SJSA1 (cell line): ENCODE measurements around the gene SPTBN1. TPM values are rescaled to one million over a fixed set of nuclear protein-coding genes. Genes with fewer than 3 reads are reported as not detected.
"Not testable (repeated sequence)": the region's sequence is repeated elsewhere in the genome, so short reads cannot be mapped to it uniquely, and the experiment has no call there.

Source experiments
- DNase-seq, 2 experiments: peaks; one replicate each; pipeline ENCODE4 v3.0.0-alpha.2; 2015 to 2020; ENCODE audit warnings: low spot score in 2 of 2, low read depth in 1 of 2
- H3K27ac ChIP-seq: fragments of 250-450 bp; sonication (Bioruptor Pico); 2 replicates; pipeline ENCODE4 v1.5.1; 2020; ENCODE audit warnings: mild to moderate bottlenecking, moderate library complexity
- H3K27me3 ChIP-seq: fragments of 250-450 bp; sonication (Bioruptor Pico); replicated peaks from 2 replicates; pipeline ENCODE4 v1.5.1; 2020; ENCODE audit warnings: mild to moderate bottlenecking, moderate library complexity
- H3K36me3 ChIP-seq: fragments of 250-450 bp; sonication (Bioruptor Pico); 2 replicates; pipeline ENCODE4 v1.5.1; 2020; ENCODE audit warnings: mild to moderate bottlenecking
- H3K4me1 ChIP-seq: fragments of 250-450 bp; sonication (Bioruptor Pico); replicated peaks from 2 replicates; pipeline ENCODE4 v1.6.1; 2021; ENCODE audit warnings: mild to moderate bottlenecking
- H3K4me3 ChIP-seq: fragments of 250-450 bp; sonication (Bioruptor Pico); 2 replicates; pipeline ENCODE4 v1.5.1; 2020; ENCODE audit warnings: mild to moderate bottlenecking
- H3K9me3 ChIP-seq: fragments of 250-450 bp; sonication (Bioruptor Pico); replicated peaks from 2 replicates; pipeline ENCODE4 v1.5.1; 2020; ENCODE audit warnings: mild to moderate bottlenecking
- total RNA-seq: library from RNA; depleted of rRNA; stranded (reverse); fragments of >200 nt; shearing (Covaris generic); gene quantifications from 2 replicates; pipeline ENCODE4 v1.2.3, GENCODE V29; 2014

SPTBN1 gene
- total RNA-seq, 1 experiment from 2014 or later, result 180 TPM

- DNase-seq, H3K27me3 ChIP-seq, H3K9me3 ChIP-seq, H3K4me3 ChIP-seq, H3K36me3 ChIP-seq, H3K27ac ChIP-seq: not testable (repeated sequence)
- peaks cover 29% of the 10 kb centered on the region for H3K4me1 ChIP-seq
Observed at GRCh38 chr2:54485756-54486155, 29.6 kb downstream of the SPTBN1 start.

GRCh38 chr2:54486766-54487165, 30.6 kb downstream of the SPTBN1 start:
- H3K9me3 ChIP-seq, result no peaks in the 10 kb centered on the region
- no peak overlapping the region for H3K4me3 ChIP-seq
- DNase-seq, result no peak
- H3K27me3 ChIP-seq, result no peaks in the 10 kb centered on the region
- H3K36me3 ChIP-seq, result peaks cover 4% of the 10 kb centered on the region; the same call in 1 of the 2 replicates
- H3K4me1 ChIP-seq, result peaks cover 29% of the 10 kb centered on the region
- no peak overlapping the region for H3K27ac ChIP-seq

GRCh38 chr2:54490863-54491262, 34.7 kb downstream of the SPTBN1 start:
- Histone ChIP-seq H3K4me1 (peaks cover 13% of the 10 kb centered on the region; the same call in 1 of the 2 replicates), H3K36me3 (peaks cover 5% of the 10 kb centered on the region; the same call in 1 of the 2 replicates), H3K4me3 (no peak overlapping the region), H3K27me3 (no peaks in the 10 kb centered on the region), H3K27ac (no peak overlapping the region), H3K9me3 (no peaks in the 10 kb centered on the region)
- no peak for DNase-seq

GRCh38 chr2:54492335-54492734, 36.2 kb downstream of the SPTBN1 start:
- Histone ChIP-seq H3K36me3 (peaks cover 6% of the 10 kb centered on the region), H3K4me3 (no peak overlapping the region), H3K27ac (no peak overlapping the region), H3K9me3 (no peaks in the 10 kb centered on the region), H3K27me3 (0 out of 2 replicates have a peak, but pooled peaks cover 2% of the 10 kb centered on the region), H3K4me1 (peaks cover 13% of the 10 kb centered on the region; the same call in 1 of the 2 replicates)
- DNase-seq, result no peak

GRCh38 chr2:54494087-54494486, 38.0 kb downstream of the SPTBN1 start:
- DNase-seq, result no peak
- Histone ChIP-seq H3K4me1 (0 out of 2 replicates have a peak, but pooled peaks cover 7% of the 10 kb centered on the region), H3K27ac (no peak overlapping the region), H3K4me3 (no peak overlapping the region), H3K36me3 (peaks cover 13% of the 10 kb centered on the region), H3K27me3 (0 out of 2 replicates have a peak, but pooled peaks cover 2% of the 10 kb centered on the region), H3K9me3 (no peaks in the 10 kb centered on the region)

GRCh38 chr2:54496920-54497319, 40.8 kb downstream of the SPTBN1 start:
- H3K36me3 ChIP-seq, result peaks cover 16% of the 10 kb centered on the region
- H3K9me3 ChIP-seq, result no peaks in the 10 kb centered on the region
- DNase-seq, result no peak
- H3K27me3 ChIP-seq, result 0 out of 2 replicates have a peak, but pooled peaks cover 2% of the 10 kb centered on the region
- H3K4me3 ChIP-seq, result no peak overlapping the region
- 0 out of 2 replicates have a peak, but pooled peaks cover 7% of the 10 kb centered on the region for H3K4me1 ChIP-seq
- no peak overlapping the region for H3K27ac ChIP-seq

- DNase-seq, result no peak
Observed at GRCh38 chr2:54497763-54498680, 41.9 kb downstream of the SPTBN1 start.

GRCh38 chr2:54499661-54500060, 43.5 kb downstream of the SPTBN1 start:
- Histone ChIP-seq H3K36me3 (peaks cover 14% of the 10 kb centered on the region; the same call in 1 of the 2 replicates), H3K4me3 (no peak overlapping the region), H3K4me1 (peaks cover 13% of the 10 kb centered on the region), H3K27me3 (0 out of 2 replicates have a peak, but pooled peaks cover 2% of the 10 kb centered on the region), H3K9me3 (no peaks in the 10 kb centered on the region), H3K27ac (no peak overlapping the region)
- DNase-seq, result no peak

More at GRCh38 chr2:54497763-54498680, 41.9 kb downstream of the SPTBN1 start:
- no peaks in the 10 kb centered on the region for H3K9me3 ChIP-seq
- H3K4me1 ChIP-seq, result 0 out of 2 replicates have a peak, but pooled peaks cover 7% of the 10 kb centered on the region
- H3K36me3 ChIP-seq, result peaks cover 14% of the 10 kb centered on the region; the same call in 1 of the 2 replicates
- no peak overlapping the region for H3K27ac ChIP-seq
- H3K4me3 ChIP-seq, result no peak overlapping the region
- H3K27me3 ChIP-seq, result 0 out of 2 replicates have a peak, but pooled peaks cover 2% of the 10 kb centered on the region

- Histone ChIP-seq H3K4me1 (peaks cover 22% of the 10 kb centered on the region), H3K4me3 (no peak overlapping the region), H3K27me3 (0 out of 2 replicates have a peak, but pooled peaks cover 2% of the 10 kb centered on the region), H3K36me3 (peaks cover 11% of the 10 kb centered on the region; the same call in 1 of the 2 replicates), H3K9me3 (no peaks in the 10 kb centered on the region), H3K27ac (no peak overlapping the region)
- DNase-seq, result no peak
Observed at GRCh38 chr2:54500404-54501205, 44.5 kb downstream of the SPTBN1 start.

GRCh38 chr2:54502731-54503130, 46.6 kb downstream of the SPTBN1 start:
- DNase-seq, result no peak
- Histone ChIP-seq H3K4me1 (peaks cover 23% of the 10 kb centered on the region), H3K4me3 (no peak overlapping the region), H3K9me3 (no peaks in the 10 kb centered on the region), H3K27me3 (no peaks in the 10 kb centered on the region), H3K36me3 (peaks cover 6% of the 10 kb centered on the region; the same call in 1 of the 2 replicates), H3K27ac (no peak overlapping the region)

- Histone ChIP-seq H3K27ac (no peak overlapping the region), H3K27me3 (no peaks in the 10 kb centered on the region), H3K4me3 (no peak overlapping the region), H3K4me1 (peaks cover 23% of the 10 kb centered on the region), H3K36me3 (0 out of 2 replicates have a peak, but pooled peaks cover 4% of the 10 kb centered on the region), H3K9me3 (no peaks in the 10 kb centered on the region)
- DNase-seq, result peak; percentile 15 to 54
Observed at GRCh38 chr2:54503192-54503591, 47.1 kb downstream of the SPTBN1 start.

- no peaks in the 10 kb centered on the region for H3K27me3 ChIP-seq
Observed at GRCh38 chr2:54503828-54504227, 47.7 kb downstream of the SPTBN1 start.

GRCh38 chr2:54504866-54505265, 48.7 kb downstream of the SPTBN1 start:
- 0 out of 2 replicates have a peak, but pooled peaks cover 4% of the 10 kb centered on the region for H3K36me3 ChIP-seq
- H3K9me3 ChIP-seq, result no peaks in the 10 kb centered on the region
- H3K27me3 ChIP-seq, result no peaks in the 10 kb centered on the region
- DNase-seq, result peak in 1 of 2 experiments; percentile 37
- H3K4me1 ChIP-seq, result peaks cover 23% of the 10 kb centered on the region
- H3K27ac ChIP-seq, result 0 out of 2 replicates have a peak overlapping the region, but pooled peaks have one; percentile 2
- no peak overlapping the region for H3K4me3 ChIP-seq

More at GRCh38 chr2:54503828-54504227, 47.7 kb downstream of the SPTBN1 start:
- Histone ChIP-seq H3K4me3 (no peak overlapping the region), H3K9me3 (no peaks in the 10 kb centered on the region), H3K4me1 (peaks cover 23% of the 10 kb centered on the region), H3K36me3 (0 out of 2 replicates have a peak, but pooled peaks cover 4% of the 10 kb centered on the region), H3K27ac (no peak overlapping the region)
- no peak for DNase-seq
